HepG2 (cell line): ENCODE results near the gene MAJIN. TPM values are rescaled to one million over a fixed set of nuclear protein-coding genes. Genes with fewer than 3 reads are reported as not detected.

Source experiments
- BORCS8-MEF2B ChIP-seq: sonication (generic); formaldehyde crosslinking; IDR thresholded peaks from 2 replicates; pipeline ENCODE4 v1.8.0; 2022; ENCODE audit warnings: mild to moderate bottlenecking, missing genetic modification reagents
- BRCA1 ChIP-seq: sonication (generic); formaldehyde crosslinking; IDR thresholded peaks from 2 replicates; pipeline ENCODE4 v1.4.0; 2020; ENCODE audit warnings: missing genetic modification reagents
- CEBPB ChIP-seq: IDR thresholded peaks from 2 replicates; pipeline ENCODE4 v1.6.1; 2011; ENCODE audit warnings: low read depth, low read length, improper control_type of control experiment, borderline replicate concordance
- DPF2 ChIP-seq: sonication (generic); formaldehyde crosslinking; IDR thresholded peaks from 2 replicates; pipeline ENCODE4 v1.4.0; 2020; ENCODE audit warnings: mild to moderate bottlenecking, low read depth, missing genetic modification reagents, borderline replicate concordance
- FUBP1 ChIP-seq: sonication (generic); formaldehyde crosslinking; IDR thresholded peaks from 2 replicates; pipeline ENCODE4 v1.5.1; 2020; ENCODE audit warnings: missing genetic modification reagents, mild to moderate bottlenecking, borderline replicate concordance
- IKZF1 ChIP-seq: fragments of 450-650 bp; IDR thresholded peaks from 2 replicates; pipeline ENCODE4 v1.7.1; 2016
- KAT2B ChIP-seq: fragments of 150-350 bp; IDR thresholded peaks from 2 replicates; pipeline ENCODE4 v1.6.1; 2014; ENCODE audit warnings: low read depth, low read length, borderline replicate concordance
- NCOA1 ChIP-seq: sonication (generic); formaldehyde crosslinking; IDR thresholded peaks from 2 replicates; pipeline ENCODE4 v1.9.0; 2021; ENCODE audit warnings: missing genetic modification reagents
- NFE2L2 ChIP-seq: fragments of 150-350 bp; IDR thresholded peaks from 2 replicates; pipeline ENCODE4 v1.6.1; 2014; ENCODE audit warnings: low read length
- RXRA ChIP-seq: sonication (generic); formaldehyde crosslinking; IDR thresholded peaks from 2 replicates; pipeline ENCODE4 v1.5.1; 2020; ENCODE audit warnings: missing genetic modification reagents
- SIN3A ChIP-seq: IDR thresholded peaks from 2 replicates; pipeline ENCODE4 v1.6.1; 2011; ENCODE audit warnings: low read depth, mild to moderate bottlenecking, control low read depth, low read length, borderline replicate concordance
- SMAD9 ChIP-seq: sonication (generic); formaldehyde crosslinking; IDR thresholded peaks from 2 replicates; pipeline ENCODE4 v1.5.1; 2020; ENCODE audit warnings: mild to moderate bottlenecking, missing genetic modification reagents
- ZNF121 ChIP-seq: sonication (generic); formaldehyde crosslinking; IDR thresholded peaks from 2 replicates; pipeline ENCODE4 v1.5.0; 2020; ENCODE audit warnings: mild to moderate bottlenecking, missing genetic modification reagents
- ZNF143 ChIP-seq: sonication (generic); formaldehyde crosslinking; IDR thresholded peaks from 2 replicates; pipeline ENCODE4 v1.4.0; 2020; ENCODE audit warnings: missing genetic modification reagents
- ZNF326 ChIP-seq: sonication (generic); formaldehyde crosslinking; IDR thresholded peaks from 2 replicates; pipeline ENCODE4 v1.4.0; 2020; ENCODE audit warnings: missing genetic modification reagents, borderline replicate concordance
- ZNF83 ChIP-seq: sonication (generic); formaldehyde crosslinking; IDR thresholded peaks from 2 replicates; pipeline ENCODE4 v1.4.0; 2020; ENCODE audit warnings: missing genetic modification reagents, mild to moderate bottlenecking, borderline replicate concordance
- polyA plus RNA-seq, 8 experiments: library from polyadenylated mRNA; depleted of rRNA in 3 of 8; stranded (reverse) in 7 of 8; unstranded in 1 of 8; fragments of >200 nt; fragmentation: Illumina TruSeq in 4 of 8; extraction: Trizol in 4 of 8; gene quantifications; 2 replicates each; pipeline versions ENCODE4 v1.2.1 to v1.2.3, GENCODE V29; 2011 to 2016; ENCODE audit warnings: low read depth in 4 of 8, missing spikeins in 1 of 8, mixed read lengths in 1 of 8; ENCODE audit not compliant: insufficient read depth in 1 of 8
- total RNA-seq, 5 experiments: library from RNA; depleted of rRNA; stranded (reverse); fragments of >200 nt; fragmentation: Illumina TruSeq; extraction: Trizol; gene quantifications; 2 replicates each; pipeline ENCODE4 v1.2.3, GENCODE V29; 2016; ENCODE audit warnings: low read depth in 1 of 5
- TF ChIP-seq, protein P1 (sequence below): sonication (generic); formaldehyde crosslinking; conservative IDR thresholded peaks from 2 replicates; pipeline ENCODE4 v1.4.0; 2020; ENCODE audit warnings: missing genetic modification reagents
- TF ChIP-seq, protein P2 (sequence below): sonication (generic); formaldehyde crosslinking; IDR thresholded peaks from 2 replicates; pipeline ENCODE4 v1.5.1; 2020; ENCODE audit warnings: mild to moderate bottlenecking, missing genetic modification reagents, borderline replicate concordance
- TF ChIP-seq, protein P3 (sequence below): sonication (generic); formaldehyde crosslinking; conservative IDR thresholded peaks from 2 replicates; pipeline ENCODE4 v1.4.0; 2020; ENCODE audit warnings: missing genetic modification reagents
- TF ChIP-seq, protein P4 (sequence below): IDR thresholded peaks from 2 replicates; pipeline ENCODE4 v1.6.1; 2012; ENCODE audit warnings: inconsistent platforms

The MAJIN gene
- total and polyA plus RNA-seq, 2 of the 13 experiments (the other 11 are each of a cell fraction or from before 2014, with no cell fraction given) = not detected

- TF ChIP-seq, protein P1, sequence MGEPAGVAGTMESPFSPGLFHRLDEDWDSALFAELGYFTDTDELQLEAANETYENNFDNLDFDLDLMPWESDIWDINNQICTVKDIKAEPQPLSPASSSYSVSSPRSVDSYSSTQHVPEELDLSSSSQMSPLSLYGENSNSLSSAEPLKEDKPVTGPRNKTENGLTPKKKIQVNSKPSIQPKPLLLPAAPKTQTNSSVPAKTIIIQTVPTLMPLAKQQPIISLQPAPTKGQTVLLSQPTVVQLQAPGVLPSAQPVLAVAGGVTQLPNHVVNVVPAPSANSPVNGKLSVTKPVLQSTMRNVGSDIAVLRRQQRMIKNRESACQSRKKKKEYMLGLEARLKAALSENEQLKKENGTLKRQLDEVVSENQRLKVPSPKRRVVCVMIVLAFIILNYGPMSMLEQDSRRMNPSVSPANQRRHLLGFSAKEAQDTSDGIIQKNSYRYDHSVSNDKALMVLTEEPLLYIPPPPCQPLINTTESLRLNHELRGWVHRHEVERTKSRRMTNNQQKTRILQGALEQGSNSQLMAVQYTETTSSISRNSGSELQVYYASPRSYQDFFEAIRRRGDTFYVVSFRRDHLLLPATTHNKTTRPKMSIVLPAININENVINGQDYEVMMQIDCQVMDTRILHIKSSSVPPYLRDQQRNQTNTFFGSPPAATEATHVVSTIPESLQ (CRISPR knock-in tag) = no peak
- TF ChIP-seq NFE2L2 (no peak), ZNF143 (no peak), KAT2B (no peak), DPF2 (no peak), BORCS8-MEF2B (CRISPR knock-in tag) (no peak), ZNF83 (CRISPR knock-in tag) (0 out of 2 replicates have a peak, but pooled peaks have one; percentile 64), IKZF1 (no peak), SMAD9 (CRISPR knock-in tag) (peak; percentile 87; the same call in 1 of the 2 replicates), ZNF121 (CRISPR knock-in tag) (0 out of 2 replicates have a peak, but pooled peaks have one; percentile 43), SIN3A (peak; percentile 45; the same call in 1 of the 2 replicates), FUBP1 (CRISPR knock-in tag) (no peak), ZNF326 (CRISPR knock-in tag) (no peak), CEBPB (no peak), NCOA1 (CRISPR knock-in tag) (no peak), RXRA (CRISPR knock-in tag) (no peak; the same call in 1 of the 2 replicates), BRCA1 (CRISPR knock-in tag) (no peak)
- TF ChIP-seq, protein P2, sequence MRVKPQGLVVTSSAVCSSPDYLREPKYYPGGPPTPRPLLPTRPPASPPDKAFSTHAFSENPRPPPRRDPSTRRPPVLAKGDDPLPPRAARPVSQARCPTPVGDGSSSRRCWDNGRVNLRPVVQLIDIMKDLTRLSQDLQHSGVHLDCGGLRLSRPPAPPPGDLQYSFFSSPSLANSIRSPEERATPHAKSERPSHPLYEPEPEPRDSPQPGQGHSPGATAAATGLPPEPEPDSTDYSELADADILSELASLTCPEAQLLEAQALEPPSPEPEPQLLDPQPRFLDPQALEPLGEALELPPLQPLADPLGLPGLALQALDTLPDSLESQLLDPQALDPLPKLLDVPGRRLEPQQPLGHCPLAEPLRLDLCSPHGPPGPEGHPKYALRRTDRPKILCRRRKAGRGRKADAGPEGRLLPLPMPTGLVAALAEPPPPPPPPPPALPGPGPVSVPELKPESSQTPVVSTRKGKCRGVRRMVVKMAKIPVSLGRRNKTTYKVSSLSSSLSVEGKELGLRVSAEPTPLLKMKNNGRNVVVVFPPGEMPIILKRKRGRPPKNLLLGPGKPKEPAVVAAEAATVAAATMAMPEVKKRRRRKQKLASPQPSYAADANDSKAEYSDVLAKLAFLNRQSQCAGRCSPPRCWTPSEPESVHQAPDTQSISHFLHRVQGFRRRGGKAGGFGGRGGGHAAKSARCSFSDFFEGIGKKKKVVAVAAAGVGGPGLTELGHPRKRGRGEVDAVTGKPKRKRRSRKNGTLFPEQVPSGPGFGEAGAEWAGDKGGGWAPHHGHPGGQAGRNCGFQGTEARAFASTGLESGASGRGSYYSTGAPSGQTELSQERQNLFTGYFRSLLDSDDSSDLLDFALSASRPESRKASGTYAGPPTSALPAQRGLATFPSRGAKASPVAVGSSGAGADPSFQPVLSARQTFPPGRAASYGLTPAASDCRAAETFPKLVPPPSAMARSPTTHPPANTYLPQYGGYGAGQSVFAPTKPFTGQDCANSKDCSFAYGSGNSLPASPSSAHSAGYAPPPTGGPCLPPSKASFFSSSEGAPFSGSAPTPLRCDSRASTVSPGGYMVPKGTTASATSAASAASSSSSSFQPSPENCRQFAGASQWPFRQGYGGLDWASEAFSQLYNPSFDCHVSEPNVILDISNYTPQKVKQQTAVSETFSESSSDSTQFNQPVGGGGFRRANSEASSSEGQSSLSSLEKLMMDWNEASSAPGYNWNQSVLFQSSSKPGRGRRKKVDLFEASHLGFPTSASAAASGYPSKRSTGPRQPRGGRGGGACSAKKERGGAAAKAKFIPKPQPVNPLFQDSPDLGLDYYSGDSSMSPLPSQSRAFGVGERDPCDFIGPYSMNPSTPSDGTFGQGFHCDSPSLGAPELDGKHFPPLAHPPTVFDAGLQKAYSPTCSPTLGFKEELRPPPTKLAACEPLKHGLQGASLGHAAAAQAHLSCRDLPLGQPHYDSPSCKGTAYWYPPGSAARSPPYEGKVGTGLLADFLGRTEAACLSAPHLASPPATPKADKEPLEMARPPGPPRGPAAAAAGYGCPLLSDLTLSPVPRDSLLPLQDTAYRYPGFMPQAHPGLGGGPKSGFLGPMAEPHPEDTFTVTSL (CRISPR knock-in tag) = no peak
- TF ChIP-seq, protein P3, sequence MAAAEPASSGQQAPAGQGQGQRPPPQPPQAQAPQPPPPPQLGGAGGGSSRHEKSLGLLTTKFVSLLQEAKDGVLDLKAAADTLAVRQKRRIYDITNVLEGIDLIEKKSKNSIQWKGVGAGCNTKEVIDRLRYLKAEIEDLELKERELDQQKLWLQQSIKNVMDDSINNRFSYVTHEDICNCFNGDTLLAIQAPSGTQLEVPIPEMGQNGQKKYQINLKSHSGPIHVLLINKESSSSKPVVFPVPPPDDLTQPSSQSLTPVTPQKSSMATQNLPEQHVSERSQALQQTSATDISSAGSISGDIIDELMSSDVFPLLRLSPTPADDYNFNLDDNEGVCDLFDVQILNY = no peak
- TF ChIP-seq, protein P4, sequence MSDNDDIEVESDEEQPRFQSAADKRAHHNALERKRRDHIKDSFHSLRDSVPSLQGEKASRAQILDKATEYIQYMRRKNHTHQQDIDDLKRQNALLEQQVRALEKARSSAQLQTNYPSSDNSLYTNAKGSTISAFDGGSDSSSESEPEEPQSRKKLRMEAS = peak; percentile 91
Measured at GRCh38 chr11:64934682-64935358, 37.1 kb downstream of the MAJIN start (continued).
